ENCODE data around the gene PPAT.
"Not testable (repeated sequence)": the region's sequence is repeated elsewhere in the genome, so short reads cannot be mapped to it uniquely, and the experiment has no call there.

Gene PPAT

GRCh38 chr4:56435140-56435926 is at the start of gene PPAT:
TSS of gene PPAT (minus strand) at chr4:56435615. CDS start at chr4:56435477, 138 bp downstream.
- DNase-seq (ENCODE audit: low read depth in 2 of 2) = peak; percentile 95 to 96

- no peak for DNase-seq (ENCODE audit: low read depth in 2 of 2)
Observed at GRCh38 chr4:56480691-56481090, 45.3 kb upstream of the PPAT start.

DNA sequence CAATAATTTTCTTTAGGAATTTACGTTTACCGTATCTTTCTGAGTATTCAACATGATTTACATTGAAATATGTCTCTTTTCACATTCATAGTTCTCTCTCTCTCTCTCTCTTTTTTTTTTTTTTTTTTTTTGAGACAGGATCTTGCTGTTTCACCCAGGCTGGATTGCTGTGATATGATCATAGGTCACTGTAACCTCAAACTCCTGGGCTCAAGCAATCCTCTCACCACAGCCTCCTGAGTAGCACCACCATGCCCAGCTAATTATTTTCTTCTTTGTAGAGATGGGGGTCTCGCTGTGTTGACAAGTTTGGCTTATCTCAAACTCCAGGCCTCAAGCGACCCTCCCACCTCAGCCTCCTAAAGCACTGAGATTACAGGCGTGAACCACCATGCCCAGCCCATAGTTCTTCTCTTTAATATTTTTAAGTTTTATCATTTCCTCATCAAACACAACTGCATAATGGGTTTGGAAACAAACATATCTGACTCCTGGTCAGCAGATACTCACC is 41.8 kb upstream of the PPAT start:
- DNase-seq (ENCODE audit: low read depth in 2 of 2) = no peak

DNA sequence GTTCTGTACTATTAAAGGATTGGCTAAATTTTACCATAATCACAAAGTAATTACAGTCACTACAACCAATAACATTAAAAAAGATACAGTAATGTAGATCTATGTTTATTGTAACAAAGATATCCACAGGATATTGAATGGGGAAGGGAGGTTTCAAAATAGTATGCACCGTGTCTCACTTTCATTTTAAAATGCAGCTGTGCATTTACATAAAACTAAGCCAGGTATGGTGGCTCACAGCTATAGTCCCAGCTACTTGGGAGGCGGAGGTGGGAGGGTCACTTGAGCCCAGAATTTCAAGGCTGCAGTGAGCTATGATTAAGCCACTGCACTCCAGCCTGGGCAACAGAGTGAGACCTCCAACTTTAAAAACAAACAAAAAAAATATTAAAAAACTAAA is 40.5 kb upstream of the PPAT start:
- DNase-seq (ENCODE audit: low read depth in 2 of 2) = no peak

- DNase-seq (ENCODE audit: low read depth in 2 of 2) = no peak
Observed at GRCh38 chr4:56469489-56470210, 34.2 kb upstream of the PPAT start.

GRCh38 chr4:56468097-56468422 is 32.6 kb upstream of the PPAT start:
- no peak for DNase-seq (ENCODE audit: low read depth in 2 of 2)

DNA sequence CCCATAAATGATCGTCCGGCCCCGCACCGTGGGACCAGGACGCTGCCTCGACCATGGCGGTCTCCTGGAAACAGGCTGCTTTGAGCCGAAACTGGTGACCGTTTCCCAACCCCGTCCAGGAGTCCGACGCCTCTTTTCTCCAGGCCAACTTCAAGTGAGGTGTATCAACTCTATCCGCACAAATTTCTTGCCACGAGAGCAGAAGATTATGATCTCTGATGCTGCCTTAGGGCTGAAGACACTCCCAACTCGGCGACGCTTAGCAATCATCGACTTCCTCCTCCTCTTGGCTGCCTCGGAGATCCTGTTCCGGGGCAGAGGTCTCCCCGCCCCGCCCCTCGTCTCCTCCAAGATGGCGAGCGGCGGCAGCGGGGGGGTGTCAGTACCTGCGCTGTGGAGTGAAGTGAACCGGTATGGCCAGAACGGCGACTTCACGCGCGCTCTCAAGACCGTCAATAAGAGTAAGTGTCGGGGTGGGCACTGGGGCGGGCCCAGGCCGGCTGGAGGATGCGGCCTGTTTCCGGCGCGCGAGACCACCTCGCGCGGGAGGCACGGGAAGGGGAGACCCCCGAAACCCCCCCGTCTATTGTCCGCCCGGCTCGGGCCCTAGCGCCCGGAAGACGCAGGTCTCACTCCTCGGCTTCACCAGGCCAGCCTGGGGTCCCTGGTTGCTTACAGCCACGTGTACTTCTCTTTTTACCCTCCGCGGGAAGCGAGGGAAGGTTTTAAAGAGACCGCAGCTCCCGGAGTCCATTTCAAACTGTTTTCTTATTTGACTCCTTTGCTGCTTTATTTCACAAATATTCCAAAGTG is 32.1 kb upstream of the PPAT start, which contains the start of gene SRP72:
Gene SRP72 (plus strand): TSS at position 334 of the 813 bp plus-strand sequence. CDS start 19 bp downstream, at position 353.
- DNase-seq (ENCODE audit: low read depth in 2 of 2) = peak; percentile 72 to 82

GRCh38 chr4:56466910-56467283 is 31.5 kb upstream of the PPAT start:
- DNase-seq (ENCODE audit: low read depth in 2 of 2) = no peak

DNA sequence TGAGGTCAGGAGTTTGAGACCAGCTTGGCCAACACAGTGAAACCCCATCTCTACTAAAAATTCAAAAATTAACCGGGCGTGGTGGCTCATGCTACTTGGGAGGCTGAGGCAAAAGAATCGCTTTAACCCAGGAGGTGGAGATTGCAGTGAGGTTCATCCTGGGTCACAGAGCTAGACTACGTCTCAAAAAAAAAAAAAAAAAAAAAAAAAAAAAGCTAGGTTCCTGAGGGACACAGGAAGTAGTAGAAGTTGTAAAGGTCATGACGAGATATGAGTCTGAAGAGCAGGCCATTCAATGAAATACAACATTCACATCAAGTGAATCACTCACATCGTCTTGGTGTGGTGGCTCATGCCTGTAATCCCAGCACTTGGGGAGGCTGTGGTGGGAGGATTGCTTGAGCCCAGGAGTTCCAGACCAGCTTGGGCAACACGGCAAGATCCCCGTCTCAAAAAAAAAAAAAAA is 30.9 kb upstream of the PPAT start:
- DNase-seq (ENCODE audit: low read depth in 2 of 2) = not testable (repeated sequence)

DNA sequence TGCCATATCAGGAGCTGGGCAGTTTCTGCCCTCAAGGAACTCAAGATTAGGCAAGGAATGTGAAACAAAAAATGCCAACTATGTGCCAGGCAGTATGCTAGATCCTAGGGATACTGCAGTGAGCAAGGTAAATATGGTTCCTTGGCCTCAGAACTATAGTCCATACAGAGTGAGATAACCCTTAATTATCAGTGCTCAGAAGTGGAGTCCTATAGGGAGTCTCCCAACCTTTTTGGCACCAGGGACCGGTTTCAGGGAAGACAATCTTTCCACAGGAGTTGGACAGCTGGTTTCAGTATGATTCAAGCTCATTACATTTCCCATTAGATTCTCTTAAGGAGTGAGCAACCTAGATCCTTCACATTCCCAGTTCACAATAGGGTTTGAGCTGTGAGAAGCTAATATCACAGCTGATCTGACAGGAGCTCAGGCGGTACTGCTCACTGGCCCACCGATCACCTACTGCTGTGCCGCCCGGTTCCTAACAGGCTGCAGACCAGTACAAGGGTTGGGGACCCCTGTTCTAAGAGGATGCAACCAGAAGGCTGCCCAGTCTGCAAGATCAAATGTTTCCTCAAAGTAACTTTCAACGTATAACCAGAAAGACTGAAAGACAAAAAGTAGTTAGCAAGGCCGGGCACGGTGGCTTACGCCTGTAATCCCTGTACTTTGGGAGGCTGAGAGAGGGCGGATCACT is 30.3 kb upstream of the PPAT start:
- no peak for DNase-seq (ENCODE audit: low read depth in 2 of 2)

DNA sequence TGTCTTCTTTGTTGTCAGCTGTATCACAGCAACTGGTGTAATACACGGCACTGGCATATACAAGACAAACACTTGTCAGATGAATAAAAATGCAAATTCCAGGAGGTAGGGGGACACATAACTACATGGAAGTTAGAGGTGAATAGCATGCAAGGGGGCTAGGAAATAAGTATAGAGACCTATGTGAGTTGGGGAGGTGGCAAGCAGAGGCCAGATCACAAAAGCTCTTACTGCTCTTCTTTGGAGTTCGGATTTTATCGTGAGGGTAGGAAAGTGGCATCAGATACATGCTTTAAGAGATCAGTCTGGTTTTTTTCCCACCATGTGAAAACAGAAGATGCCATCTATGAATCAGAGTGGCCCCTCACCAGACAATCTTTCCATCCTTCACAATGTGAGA is 29.2 kb upstream of the PPAT start:
- DNase-seq (ENCODE audit: low read depth in 2 of 2) = no peak

- no peak for DNase-seq (ENCODE audit: low read depth in 2 of 2)
Observed at GRCh38 chr4:56463711-56464110, 28.3 kb upstream of the PPAT start.

DNA sequence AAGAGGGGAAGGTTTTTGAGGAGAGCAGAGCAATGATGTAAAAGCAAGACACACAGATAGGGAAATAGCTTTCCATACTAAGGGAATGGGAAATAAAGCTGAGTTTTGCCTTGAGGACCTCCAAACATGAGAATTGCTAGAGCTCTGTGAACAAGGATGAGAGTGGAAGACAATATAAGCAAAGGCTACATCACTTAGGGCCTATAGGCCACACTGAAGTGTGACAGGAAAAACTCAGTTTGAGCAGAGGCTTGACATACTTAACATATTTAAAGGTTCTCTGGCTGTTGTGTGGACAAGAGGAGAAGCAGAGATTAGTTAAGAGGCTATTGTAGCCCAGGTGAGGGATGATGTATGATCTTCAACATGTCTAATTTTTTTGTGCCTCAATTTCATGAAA is 26.7 kb upstream of the PPAT start:
- no peak for DNase-seq (ENCODE audit: low read depth in 2 of 2)

- DNase-seq (ENCODE audit: low read depth in 2 of 2) = no peak
Observed at GRCh38 chr4:56460085-56460484, 24.7 kb upstream of the PPAT start.

DNA sequence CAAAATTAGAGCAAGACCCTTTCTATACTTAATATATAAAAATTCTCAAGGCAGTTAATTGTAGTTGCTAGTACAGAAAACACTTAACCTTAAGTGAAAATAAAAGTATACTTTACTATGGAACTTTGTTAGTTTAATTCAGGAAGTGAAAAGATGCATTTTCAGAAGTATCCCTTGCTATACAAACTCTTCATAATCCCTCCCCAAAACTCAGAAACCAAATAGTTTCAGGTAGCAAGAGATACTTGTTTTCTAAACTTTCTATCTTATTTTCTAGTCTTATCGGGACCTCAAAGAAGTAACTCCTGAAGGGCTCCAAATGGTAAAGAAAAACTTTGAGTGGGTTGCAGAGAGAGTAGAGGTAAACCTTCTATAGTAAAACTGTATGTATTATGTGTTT is 14.9 kb upstream of the PPAT start:
- DNase-seq (ENCODE audit: low read depth in 2 of 2) = no peak

GRCh38 chr4:56449475-56449874 is 14.1 kb upstream of the PPAT start:
- DNase-seq (ENCODE audit: low read depth in 2 of 2) = not testable (repeated sequence)

DNA sequence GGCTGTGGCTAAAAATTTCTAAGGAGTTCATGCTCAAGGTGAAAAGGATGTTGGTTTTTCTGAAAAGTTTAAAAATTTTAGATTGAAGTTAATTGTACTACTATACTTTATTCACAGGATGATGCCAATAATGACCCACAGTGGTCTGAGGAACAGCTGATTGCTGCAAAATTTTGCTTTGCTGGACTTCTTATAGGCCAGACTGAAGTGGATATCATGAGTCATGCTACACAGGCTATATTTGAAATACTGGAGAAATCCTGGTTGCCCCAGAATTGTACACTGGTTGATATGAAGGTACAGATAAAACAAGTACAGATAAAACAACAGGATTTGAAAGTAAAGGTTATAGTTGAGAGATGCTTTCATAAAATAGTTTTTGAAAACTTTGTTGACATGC is 12.9 kb upstream of the PPAT start:
- no peak for DNase-seq (ENCODE audit: low read depth in 2 of 2)

GRCh38 chr4:56445699-56446098 is 10.3 kb upstream of the PPAT start:
- DNase-seq (ENCODE audit: low read depth in 2 of 2) = no peak

DNA sequence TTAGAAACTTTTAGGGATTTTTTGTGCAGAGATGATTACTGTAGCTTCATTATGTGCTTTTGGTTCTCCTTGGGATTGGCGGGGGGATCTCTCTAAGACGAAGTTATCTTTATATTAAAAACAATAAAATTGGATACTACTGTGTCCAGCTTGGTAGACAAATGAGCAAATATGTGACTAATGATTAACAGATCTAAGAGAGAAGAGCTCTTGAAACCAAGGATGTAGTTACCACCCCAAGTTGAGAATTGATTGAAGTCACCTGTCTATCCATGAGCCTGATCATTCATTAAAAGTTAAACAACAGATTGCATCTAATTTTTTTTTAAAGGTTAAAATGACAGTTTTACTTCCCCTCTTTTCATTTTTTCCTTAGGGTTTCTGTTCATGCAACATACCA is 9.3 kb upstream of the PPAT start:
- no peak for DNase-seq (ENCODE audit: low read depth in 2 of 2)

GRCh38 chr4:56440983-56441382 is 5.6 kb upstream of the PPAT start:
- DNase-seq (ENCODE audit: low read depth in 2 of 2) = no peak

GRCh38 chr4:56438766-56439165 is 3.4 kb upstream of the PPAT start:
- DNase-seq (ENCODE audit: low read depth in 2 of 2) = no peak
